Right atrium auricular region (tissue), 2 donors: Measurements from ENCODE around the gene UBAP1. TPM values are rescaled to one million over a fixed set of nuclear protein-coding genes. Genes with fewer than 3 reads are reported as not detected.
"Not testable (repeated sequence)": the region's sequence is repeated elsewhere in the genome, so short reads cannot be mapped to it uniquely, and the experiment has no call there.

ENCODE experiments used
- DNase-seq: peaks from one replicate; pipeline ENCODE4 v3.0.0-alpha.2; 2019; ENCODE audit warnings: low spot score
- H3K27ac ChIP-seq, 2 donors: fragments of 200-600 bp; sonication (generic); 1 replicate in 1 of 2; 2 replicates in 1 of 2; pipeline ENCODE4 v1.5.1; 2016 to 2019
- H3K27me3 ChIP-seq, 2 donors: fragments of 200-600 bp; sonication (generic); one replicate each; pipeline versions ENCODE4 v1.5.1 to v1.6.0; 2017 to 2019
- H3K36me3 ChIP-seq: fragments of 200-600 bp; sonication (generic); one replicate; pipeline ENCODE4 v1.5.1; 2016
- H3K4me1 ChIP-seq, 2 donors: fragments of 200-600 bp; sonication (generic); one replicate each; pipeline versions ENCODE4 v1.5.1 to v1.6.0; 2017 to 2019
- H3K4me3 ChIP-seq, 2 donors: fragments of 200-600 bp; sonication (generic); 1 replicate in 1 of 2; 2 replicates in 1 of 2; pipeline ENCODE4 v1.5.1; 2017 to 2019; ENCODE audit warnings: mild to moderate bottlenecking in 1 of 2, moderate library complexity in 1 of 2
- H3K9me3 ChIP-seq, 2 donors: fragments of 200-600 bp; sonication (generic); one replicate each; pipeline ENCODE4 v1.5.1; 2019
- total RNA-seq, 2 donors: library from RNA; depleted of rRNA; stranded (reverse); fragments of >200 nt; gene quantifications; one replicate each; pipeline ENCODE4 v1.1.0, GENCODE V29; 2016
- TF ChIP-seq, protein P1 (sequence below), 2 donors: fragments of 200-600 bp; sonication (generic); IDR thresholded peaks; one replicate each; pipeline ENCODE4 v1.5.1; 2019; ENCODE audit warnings: antibody characterized with exemption in 2 of 2

The UBAP1 gene
- total RNA-seq, 2 donors from 2014 or later = 39.4 to 46.4 TPM

DNA sequence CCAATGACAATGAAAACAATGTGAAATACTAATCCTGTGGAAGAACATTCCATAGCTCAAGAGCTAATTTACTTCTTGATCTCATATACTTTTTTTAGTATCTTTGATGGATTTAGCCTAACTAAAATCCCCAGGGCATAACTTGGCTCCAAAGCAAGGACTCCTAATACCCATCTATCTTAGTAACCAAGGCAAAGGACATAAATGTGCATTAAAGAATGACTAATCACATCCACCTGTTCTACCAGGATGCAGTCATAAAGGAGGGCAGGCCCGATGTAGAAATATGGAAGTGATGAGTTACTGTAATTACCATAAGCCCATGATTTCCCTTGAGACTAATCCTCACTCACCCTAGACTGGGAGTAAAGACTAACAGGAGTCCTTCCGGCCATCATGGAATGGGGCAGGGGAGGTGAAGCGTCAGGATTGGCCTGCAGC lies 93.3 kb downstream of the UBAP1 start:
- Histone ChIP-seq H3K36me3 (no peaks in the 10 kb centered on the region), H3K27me3 (no peaks in the 10 kb centered on the region), H3K4me1 (no peaks in the 10 kb centered on the region), H3K9me3 (no peaks in the 10 kb centered on the region), H3K27ac (no peak overlapping the region), H3K4me3 (no peak overlapping the region)
- TF ChIP-seq, protein P1, sequence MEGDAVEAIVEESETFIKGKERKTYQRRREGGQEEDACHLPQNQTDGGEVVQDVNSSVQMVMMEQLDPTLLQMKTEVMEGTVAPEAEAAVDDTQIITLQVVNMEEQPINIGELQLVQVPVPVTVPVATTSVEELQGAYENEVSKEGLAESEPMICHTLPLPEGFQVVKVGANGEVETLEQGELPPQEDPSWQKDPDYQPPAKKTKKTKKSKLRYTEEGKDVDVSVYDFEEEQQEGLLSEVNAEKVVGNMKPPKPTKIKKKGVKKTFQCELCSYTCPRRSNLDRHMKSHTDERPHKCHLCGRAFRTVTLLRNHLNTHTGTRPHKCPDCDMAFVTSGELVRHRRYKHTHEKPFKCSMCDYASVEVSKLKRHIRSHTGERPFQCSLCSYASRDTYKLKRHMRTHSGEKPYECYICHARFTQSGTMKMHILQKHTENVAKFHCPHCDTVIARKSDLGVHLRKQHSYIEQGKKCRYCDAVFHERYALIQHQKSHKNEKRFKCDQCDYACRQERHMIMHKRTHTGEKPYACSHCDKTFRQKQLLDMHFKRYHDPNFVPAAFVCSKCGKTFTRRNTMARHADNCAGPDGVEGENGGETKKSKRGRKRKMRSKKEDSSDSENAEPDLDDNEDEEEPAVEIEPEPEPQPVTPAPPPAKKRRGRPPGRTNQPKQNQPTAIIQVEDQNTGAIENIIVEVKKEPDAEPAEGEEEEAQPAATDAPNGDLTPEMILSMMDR (IDR thresholded peaks at IDR 0.05) = no peak
- DNase-seq = no peak

GRCh38 chr9:34273588-34273987 lies 94.7 kb downstream of the UBAP1 start:
- H3K36me3 ChIP-seq, H3K27ac ChIP-seq, H3K4me3 ChIP-seq, H3K27me3 ChIP-seq, DNase-seq, H3K4me1 ChIP-seq, H3K9me3 ChIP-seq: not testable (repeated sequence)

- Histone ChIP-seq H3K27me3 (no peaks in the 10 kb centered on the region), H3K27ac (no peak overlapping the region), H3K4me1 (no peaks in the 10 kb centered on the region), H3K4me3 (no peak overlapping the region), H3K36me3 (no peaks in the 10 kb centered on the region), H3K9me3 (no peaks in the 10 kb centered on the region)
- DNase-seq = no peak
- TF ChIP-seq, protein P1 (IDR thresholded peaks at IDR 0.05) = no peak
Observed at GRCh38 chr9:34275811-34276210, 97.0 kb downstream of the UBAP1 start.

DNA sequence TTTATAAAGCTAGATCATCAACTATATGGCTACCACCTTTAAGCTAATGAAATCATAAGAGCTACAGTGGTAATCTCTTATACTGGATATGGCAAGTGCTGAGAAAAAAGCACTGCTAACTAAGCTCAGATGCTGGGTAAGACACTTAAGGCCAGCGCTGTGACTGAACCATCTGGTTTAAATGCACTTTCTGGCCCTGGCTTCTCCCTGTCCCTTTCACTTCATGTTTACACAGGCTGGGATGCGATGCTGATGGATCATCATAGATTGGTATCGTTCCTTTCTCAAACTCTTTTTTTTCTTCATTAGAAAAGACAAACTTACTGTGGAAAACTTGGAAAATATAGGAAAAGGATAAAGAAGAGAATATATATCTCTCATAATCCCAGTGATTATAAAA lies 97.9 kb downstream of the UBAP1 start:
- no peak overlapping the region for H3K27ac ChIP-seq
- H3K9me3 ChIP-seq = no peaks in the 10 kb centered on the region
- no peaks in the 10 kb centered on the region for H3K36me3 ChIP-seq
- no peaks in the 10 kb centered on the region for H3K4me1 ChIP-seq
- H3K4me3 ChIP-seq = no peak overlapping the region
- TF ChIP-seq, protein P1 (IDR thresholded peaks at IDR 0.05) = no peak
- no peak for DNase-seq
- no peaks in the 10 kb centered on the region for H3K27me3 ChIP-seq

DNA sequence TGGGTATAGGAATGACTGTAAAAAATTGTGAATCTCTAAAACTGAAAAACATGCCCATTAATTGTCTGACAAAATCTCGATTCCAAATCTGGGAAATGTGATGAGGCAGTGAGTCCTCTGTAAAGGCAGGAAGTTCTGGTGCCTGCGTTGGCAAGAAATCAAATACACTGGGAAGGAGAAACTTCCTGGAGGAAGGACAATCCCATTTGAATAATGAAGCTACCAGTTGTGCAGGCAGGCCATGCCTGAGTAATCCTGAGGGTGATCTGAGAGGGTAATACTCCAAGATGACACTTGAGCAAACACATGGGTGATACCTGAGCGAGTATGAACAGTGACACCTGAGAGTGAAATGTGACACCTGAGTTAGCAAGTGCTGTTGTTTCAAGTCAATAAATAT lies 100.6 kb downstream of the UBAP1 start:
- Histone ChIP-seq H3K4me3 (no peak overlapping the region), H3K36me3 (no peaks in the 10 kb centered on the region), H3K4me1 (no peaks in the 10 kb centered on the region), H3K27ac (no peak overlapping the region), H3K27me3 (no peaks in the 10 kb centered on the region), H3K9me3 (no peaks in the 10 kb centered on the region)
- TF ChIP-seq, protein P1 (IDR thresholded peaks at IDR 0.05) = no peak
- no peak for DNase-seq

- TF ChIP-seq, protein P1 (IDR thresholded peaks at IDR 0.05) = no peak
- no peaks in the 10 kb centered on the region for H3K4me1 ChIP-seq
- H3K36me3 ChIP-seq = no peaks in the 10 kb centered on the region
- no peak overlapping the region for H3K4me3 ChIP-seq
- H3K27ac ChIP-seq = no peak overlapping the region
- H3K27me3 ChIP-seq = no peaks in the 10 kb centered on the region
- H3K9me3 ChIP-seq = no peaks in the 10 kb centered on the region
- DNase-seq = no peak
Observed at GRCh38 chr9:34282096-34282495, 103.3 kb downstream of the UBAP1 start.
